CD4-positive, alpha-beta T cell (primary cell): Measurements from ENCODE around the gene SPACA9. TPM values are rescaled to one million over a fixed set of nuclear protein-coding genes. Genes with fewer than 3 reads are reported as not detected.

Source experiments
- ATAC-seq: fragments of 200-7000 bp; cut with Tn5 transposase; one replicate; pipeline ENCODE4 v1.10.0; 2022; ENCODE audit warnings: mild to moderate bottlenecking; ENCODE audit not compliant: poor library complexity
- CTCF ChIA-PET: fragments of 350-600 bp; sonication (Branson Sonifier 250); formaldehyde crosslinking; loops from one replicate; lab custom pipeline; 2021; ENCODE audit warnings: antibody characterized with exemption, inconsistent platforms; lab: Charles Lee
- POLR2A ChIA-PET: fragments of 350-600 bp; sonication (Branson Sonifier 250); formaldehyde crosslinking; loops from one replicate; lab custom pipeline; 2021; ENCODE audit warnings: antibody characterized with exemption, inconsistent platforms; lab: Charles Lee
- DNase-seq, 14 experiments: peaks; one replicate each; pipeline ENCODE4 v3.0.0-alpha.2; 2013 to 2020; ENCODE audit warnings: mixed read lengths in 2 of 14
- H3K27ac ChIP-seq, 2 donors: one replicate each; pipeline versions ENCODE4 v1.5.1 to v1.7.0; 2013; ENCODE audit warnings: low read length in 2 of 2, low read depth in 1 of 2, mild to moderate bottlenecking in 1 of 2
- H3K27me3 ChIP-seq, 2 experiments: 1 replicate in 1 of 2; 2 replicates in 1 of 2; pipeline versions ENCODE4 v1.6.1 to v1.7.0; 2013; ENCODE audit warnings: low read length in 2 of 2, control low read depth in 1 of 2, mild to moderate bottlenecking in 1 of 2, moderate library complexity in 1 of 2; ENCODE audit not compliant: insufficient read depth in 2 of 2, control insufficient read depth in 1 of 2
- H3K36me3 ChIP-seq: one replicate; pipeline ENCODE4 v1.6.1; 2013; ENCODE audit warnings: low read length, control low read depth; ENCODE audit not compliant: insufficient read depth
- H3K4me1 ChIP-seq: one replicate; pipeline ENCODE4 v1.6.1; 2013; ENCODE audit warnings: low read length, control low read depth; ENCODE audit not compliant: insufficient read depth
- H3K4me3 ChIP-seq: one replicate; pipeline ENCODE4 v1.5.1; 2013; ENCODE audit warnings: mild to moderate bottlenecking, low read length, moderate library complexity
- H3K9me3 ChIP-seq, 2 experiments: 1 replicate in 1 of 2; 2 replicates in 1 of 2; pipeline versions ENCODE4 v1.6.1 to v1.7.0; 2013; ENCODE audit warnings: low read length in 2 of 2, mild to moderate bottlenecking in 2 of 2, control low read depth in 1 of 2, moderate library complexity in 1 of 2; ENCODE audit not compliant: control insufficient read depth in 1 of 2, insufficient read depth in 1 of 2
- H3K27ac Mint-ChIP-seq: one replicate; pipeline ENCODE4 v1.8.0; 2020; ENCODE audit warnings: mixed read lengths
- H3K27me3 Mint-ChIP-seq: one replicate; pipeline ENCODE4 v1.8.0; 2021; ENCODE audit warnings: mixed read lengths
- H3K36me3 Mint-ChIP-seq: one replicate; pipeline ENCODE4 v1.8.0; 2021; ENCODE audit warnings: low read depth, mixed read lengths
- H3K4me1 Mint-ChIP-seq: one replicate; pipeline ENCODE4 v1.8.0; 2021; ENCODE audit warnings: low read depth, mixed read lengths
- H3K4me3 Mint-ChIP-seq: one replicate; pipeline ENCODE4 v1.8.0; 2020; ENCODE audit warnings: mild to moderate bottlenecking, mixed read lengths
- H3K9me3 Mint-ChIP-seq: one replicate; pipeline ENCODE4 v1.8.0; 2020; ENCODE audit warnings: mixed read lengths
- intact Hi-C, 2 experiments: fragments of 100-400 bp; cut with DNase I in 1 of 2; cut with micrococcal nuclease in 1 of 2; formaldehyde crosslinking; loops; one replicate each; pipeline versions ENCODE4 v1.15.1 to v1.9.0; 2023 to 2025; cut with DNase I, micrococcal nuclease
- total RNA-seq, 174 experiments: library from RNA in 2 of 174; stranded (reverse) in 2 of 174; gene quantifications; one replicate each; pipeline ENCODE4 v1.2.3 and lab custom pipeline; 2021 to 2026
- TF ChIP-seq, protein P1 (sequence below): fragments of 200-600 bp; IDR thresholded peaks from one replicate; pipeline ENCODE4 v1.8.0; 2022; ENCODE audit warnings: antibody characterized with exemption, mild to moderate bottlenecking

Gene SPACA9
- total RNA-seq, 2 experiments from 2014 or later, result 0.52 to 0.92 TPM

DNA sequence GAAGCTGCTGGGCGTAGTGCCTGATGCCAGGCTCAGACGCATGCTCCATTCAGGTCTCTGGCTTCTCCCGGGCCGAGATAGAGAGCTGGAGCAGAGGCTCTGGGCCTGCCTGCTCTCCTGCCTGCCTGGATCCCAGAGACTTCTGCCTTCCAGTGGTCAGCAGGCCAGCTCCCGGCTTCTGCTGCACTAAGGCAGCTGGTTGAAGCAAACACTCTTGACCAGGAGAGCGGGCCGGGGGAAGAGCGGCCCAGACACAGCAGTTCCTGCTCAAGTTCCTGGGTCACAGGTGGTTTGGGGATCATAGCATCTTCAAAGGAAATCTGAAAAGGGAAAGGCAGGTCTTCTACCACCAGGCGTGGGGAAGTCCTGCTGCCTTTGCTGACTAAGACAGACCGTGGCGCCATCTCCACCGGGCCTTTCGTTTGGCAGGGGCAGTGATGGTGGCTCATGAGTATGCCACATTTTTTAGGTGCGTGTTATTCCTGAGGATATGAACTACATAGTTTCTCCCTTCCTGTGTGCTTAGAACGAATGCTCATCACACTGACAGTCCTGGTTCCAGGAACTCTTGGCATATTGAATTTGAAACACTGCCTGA, 31.7 kb upstream of the SPACA9 start:
- intact Hi-C loops, result loop anchor here (10.0 kb wide), 2 partner anchors 58 to 128 kb away; partner anchors contain the start of gene GFI1B (in 1 of the 2)

DNA sequence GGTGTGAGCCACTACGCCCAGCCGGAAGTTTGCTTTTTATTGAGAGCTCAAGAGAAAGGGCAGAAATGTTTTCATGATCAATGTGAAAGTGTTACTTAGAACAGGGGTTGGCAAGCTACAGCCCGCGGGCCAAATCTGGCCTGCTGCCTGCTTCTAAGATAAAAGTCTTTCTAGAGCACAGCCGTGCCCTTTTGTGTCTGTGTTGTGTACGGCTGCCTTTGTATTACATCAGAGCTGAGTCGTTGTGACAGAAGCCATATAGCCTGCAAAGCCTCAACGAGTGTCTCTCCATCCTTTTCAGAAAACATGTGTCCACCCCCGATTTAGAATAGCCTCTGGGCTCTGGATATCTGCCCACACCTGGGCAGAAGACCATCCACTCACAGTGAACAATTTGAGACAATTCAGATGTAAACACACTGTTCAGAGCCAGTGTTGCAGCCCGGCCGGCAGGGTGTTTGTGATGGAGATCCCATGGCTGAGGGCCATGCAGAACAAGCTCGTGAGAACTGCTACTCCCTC, 29.5 kb upstream of the SPACA9 start:
- Histone ChIP-seq H3K4me3 (peak overlapping the region; percentile 32), H3K27me3 (no peaks in the 10 kb centered on the region), H3K27ac (peak overlapping the region in 1 of 2 donors; percentile 24), H3K4me1 (peaks cover 16% of the 10 kb centered on the region), H3K36me3 (no peaks in the 10 kb centered on the region), H3K9me3 (no peaks in the 10 kb centered on the region)
- Mint-ChIP-seq H3K9me3 (no peaks in the 10 kb centered on the region), H3K36me3 (no peaks in the 10 kb centered on the region), H3K4me3 (peak overlapping the region; percentile 72), H3K27me3 (no peaks in the 10 kb centered on the region), H3K4me1 (peaks cover 21% of the 10 kb centered on the region), H3K27ac (peak overlapping the region; percentile 78)
- ATAC-seq (peak; percentile 73), DNase-seq (peak in 3 of 14 experiments; percentile 11 to 29 (median 21))
- CTCF ChIA-PET, result interaction anchor here (1.8 kb wide), 1 partner anchor 52 kb away, joined by 5 read pairs; no protein-coding TSS in a partner anchor
- POLR2A ChIA-PET, result interaction anchor here (1.0 to 1.4 kb wide), 2 partner anchors 27 to 60 kb away, joined by 3 read pairs; no protein-coding TSS in a partner anchor
- TF ChIP-seq, protein P1, sequence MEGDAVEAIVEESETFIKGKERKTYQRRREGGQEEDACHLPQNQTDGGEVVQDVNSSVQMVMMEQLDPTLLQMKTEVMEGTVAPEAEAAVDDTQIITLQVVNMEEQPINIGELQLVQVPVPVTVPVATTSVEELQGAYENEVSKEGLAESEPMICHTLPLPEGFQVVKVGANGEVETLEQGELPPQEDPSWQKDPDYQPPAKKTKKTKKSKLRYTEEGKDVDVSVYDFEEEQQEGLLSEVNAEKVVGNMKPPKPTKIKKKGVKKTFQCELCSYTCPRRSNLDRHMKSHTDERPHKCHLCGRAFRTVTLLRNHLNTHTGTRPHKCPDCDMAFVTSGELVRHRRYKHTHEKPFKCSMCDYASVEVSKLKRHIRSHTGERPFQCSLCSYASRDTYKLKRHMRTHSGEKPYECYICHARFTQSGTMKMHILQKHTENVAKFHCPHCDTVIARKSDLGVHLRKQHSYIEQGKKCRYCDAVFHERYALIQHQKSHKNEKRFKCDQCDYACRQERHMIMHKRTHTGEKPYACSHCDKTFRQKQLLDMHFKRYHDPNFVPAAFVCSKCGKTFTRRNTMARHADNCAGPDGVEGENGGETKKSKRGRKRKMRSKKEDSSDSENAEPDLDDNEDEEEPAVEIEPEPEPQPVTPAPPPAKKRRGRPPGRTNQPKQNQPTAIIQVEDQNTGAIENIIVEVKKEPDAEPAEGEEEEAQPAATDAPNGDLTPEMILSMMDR, result no peak
- intact Hi-C loops, result loop anchor here (2.0 to 10.0 kb wide), 3 partner anchors 52 to 126 kb away; partner anchors contain the start of gene GFI1B (in 1 of the 2)

More for the DNA sequence above, 31.7 kb upstream of the SPACA9 start:
- Histone ChIP-seq H3K9me3 (no peaks in the 10 kb centered on the region), H3K4me3 (no peak overlapping the region), H3K36me3 (no peaks in the 10 kb centered on the region), H3K4me1 (peaks cover 16% of the 10 kb centered on the region), H3K27me3 (no peaks in the 10 kb centered on the region), H3K27ac (no peak overlapping the region)
- H3K4me1 Mint-ChIP-seq, result peaks cover 21% of the 10 kb centered on the region
- no peaks in the 10 kb centered on the region for H3K9me3 Mint-ChIP-seq
- ATAC-seq (no peak), DNase-seq (no peak)
- POLR2A ChIA-PET, result no interaction called here
- no peak overlapping the region for H3K27ac Mint-ChIP-seq
- H3K27me3 Mint-ChIP-seq, result no peaks in the 10 kb centered on the region
- TF ChIP-seq, protein P1, result no peak
- no peaks in the 10 kb centered on the region for H3K36me3 Mint-ChIP-seq
- no peak overlapping the region for H3K4me3 Mint-ChIP-seq
- CTCF ChIA-PET, result no interaction called here

DNA sequence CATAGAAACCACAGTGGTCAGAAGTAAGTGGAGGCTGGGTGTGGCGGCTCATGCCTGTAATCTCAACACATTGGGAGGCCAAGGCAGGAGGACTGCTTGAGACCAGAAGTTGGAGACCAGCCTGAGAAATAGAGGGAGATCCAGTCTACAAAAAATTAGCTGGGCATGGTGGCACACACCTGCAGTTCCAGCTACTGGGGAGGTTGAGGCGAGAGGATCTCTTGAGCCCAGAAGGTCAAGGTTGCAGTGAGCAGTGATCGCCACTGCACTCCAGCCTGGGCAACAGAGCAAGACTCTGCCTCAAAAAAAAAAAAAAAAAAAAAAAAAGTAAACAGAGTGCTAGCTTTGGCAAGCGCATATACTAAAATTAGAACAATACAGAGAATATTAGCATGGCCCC, 25.2 kb upstream of the SPACA9 start:
- Mint-ChIP-seq H3K36me3 (no peaks in the 10 kb centered on the region), H3K4me1 (peaks cover 18% of the 10 kb centered on the region), H3K9me3 (no peaks in the 10 kb centered on the region), H3K27me3 (no peaks in the 10 kb centered on the region), H3K27ac (no peak overlapping the region), H3K4me3 (no peak overlapping the region)
- Histone ChIP-seq H3K27ac (no peak overlapping the region), H3K36me3 (no peaks in the 10 kb centered on the region), H3K27me3 (no peaks in the 10 kb centered on the region), H3K4me3 (no peak overlapping the region), H3K4me1 (peaks cover 16% of the 10 kb centered on the region), H3K9me3 (no peaks in the 10 kb centered on the region)
- intact Hi-C loops, result no loop called here
- TF ChIP-seq, protein P1, result no peak
- ATAC-seq, result no peak
- DNase-seq, result no peak
- ChIA-PET CTCF (no interaction called here), POLR2A (no interaction called here)
